Effector memory CD8-positive, alpha-beta T cell (primary cell): Measurements from ENCODE around the gene GNAL.

Experiments
- ATAC-seq: fragments of 150-1000 bp; cut with Tn5 transposase; replicated peaks from 2 replicates; pipeline ENCODE4 v1.10.0; 2021; ENCODE audit warnings: mild to moderate bottlenecking, moderate library complexity
- DNase-seq, 3 experiments: peaks; one replicate each; pipeline ENCODE4 v3.0.0; 2021
- H3K27ac Mint-ChIP-seq, 2 donors: one replicate each; pipeline ENCODE4 v1.8.0; 2022; ENCODE audit warnings: mild to moderate bottlenecking in 2 of 2, mixed read lengths in 2 of 2, moderate library complexity in 2 of 2
- H3K27me3 Mint-ChIP-seq, 2 donors: one replicate each; pipeline ENCODE4 v1.8.0; 2022; ENCODE audit warnings: mixed read lengths in 2 of 2
- H3K36me3 Mint-ChIP-seq: one replicate; pipeline ENCODE4 v1.8.0; 2022; ENCODE audit warnings: mild to moderate bottlenecking, moderate library complexity, mixed read lengths; ENCODE audit not compliant: insufficient read depth
- H3K4me1 Mint-ChIP-seq, 2 donors: one replicate each; pipeline ENCODE4 v1.8.0; 2022; ENCODE audit warnings: low read depth in 2 of 2, mixed read lengths in 2 of 2
- H3K4me3 Mint-ChIP-seq, 2 donors: one replicate each; pipeline ENCODE4 v1.8.0; 2022; ENCODE audit warnings: mild to moderate bottlenecking in 2 of 2, mixed read lengths in 2 of 2, moderate library complexity in 2 of 2
- H3K9me3 Mint-ChIP-seq, 2 donors: one replicate each; pipeline ENCODE4 v1.8.0; 2022; ENCODE audit warnings: mixed read lengths in 2 of 2

Gene GNAL

GRCh38 chr18:11932393-11932792 lies 243.3 kb downstream of the GNAL start:
- Mint-ChIP-seq H3K4me3 (no peak overlapping the region), H3K27me3 (peaks cover 0 to 8% of the 10 kb centered on the region in 2 donors)

More at GRCh38 chr18:11932393-11932792, 243.3 kb downstream of the GNAL start:
- ATAC-seq (no peak), DNase-seq (no peak)
- no peaks in the 10 kb centered on the region for H3K4me1 Mint-ChIP-seq
- H3K9me3 Mint-ChIP-seq, result no peaks in the 10 kb centered on the region
- H3K27ac Mint-ChIP-seq, result no peak overlapping the region
- H3K36me3 Mint-ChIP-seq, result no peaks in the 10 kb centered on the region
